ENCODE data around the gene PEAR1.

DNA sequence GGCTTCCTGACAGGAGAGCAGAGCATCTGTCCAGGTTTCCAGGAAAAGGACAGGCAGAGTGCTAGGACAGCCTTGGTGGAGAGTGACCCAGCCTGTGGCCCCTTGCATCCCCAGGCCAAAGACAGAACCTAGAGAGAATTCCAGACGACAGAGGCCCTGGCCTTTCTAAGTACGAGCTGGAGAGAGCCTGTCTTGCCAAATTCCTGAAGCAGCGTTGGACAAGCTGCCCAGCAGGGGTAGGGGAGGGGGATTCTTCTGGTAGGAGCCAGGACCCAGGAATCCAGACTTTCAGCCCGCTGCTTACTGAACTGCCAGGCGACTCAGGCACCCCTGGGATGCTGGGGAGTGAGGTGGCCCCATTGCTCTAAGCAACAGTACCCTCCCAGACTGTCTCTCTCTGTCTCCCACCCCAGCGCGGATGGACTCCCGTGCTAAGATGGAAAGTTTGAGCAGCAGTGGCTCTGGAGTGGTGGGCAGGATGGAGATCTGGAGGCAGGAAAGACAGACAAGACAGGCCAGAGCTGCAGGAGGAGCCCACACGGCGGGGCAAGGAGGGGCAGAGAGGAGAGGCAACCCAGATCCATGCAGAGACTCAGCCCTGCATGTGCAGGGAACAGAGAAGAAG, 8.8 kb upstream of the PEAR1 start:
- TF ChIP-seq, protein P1, sequence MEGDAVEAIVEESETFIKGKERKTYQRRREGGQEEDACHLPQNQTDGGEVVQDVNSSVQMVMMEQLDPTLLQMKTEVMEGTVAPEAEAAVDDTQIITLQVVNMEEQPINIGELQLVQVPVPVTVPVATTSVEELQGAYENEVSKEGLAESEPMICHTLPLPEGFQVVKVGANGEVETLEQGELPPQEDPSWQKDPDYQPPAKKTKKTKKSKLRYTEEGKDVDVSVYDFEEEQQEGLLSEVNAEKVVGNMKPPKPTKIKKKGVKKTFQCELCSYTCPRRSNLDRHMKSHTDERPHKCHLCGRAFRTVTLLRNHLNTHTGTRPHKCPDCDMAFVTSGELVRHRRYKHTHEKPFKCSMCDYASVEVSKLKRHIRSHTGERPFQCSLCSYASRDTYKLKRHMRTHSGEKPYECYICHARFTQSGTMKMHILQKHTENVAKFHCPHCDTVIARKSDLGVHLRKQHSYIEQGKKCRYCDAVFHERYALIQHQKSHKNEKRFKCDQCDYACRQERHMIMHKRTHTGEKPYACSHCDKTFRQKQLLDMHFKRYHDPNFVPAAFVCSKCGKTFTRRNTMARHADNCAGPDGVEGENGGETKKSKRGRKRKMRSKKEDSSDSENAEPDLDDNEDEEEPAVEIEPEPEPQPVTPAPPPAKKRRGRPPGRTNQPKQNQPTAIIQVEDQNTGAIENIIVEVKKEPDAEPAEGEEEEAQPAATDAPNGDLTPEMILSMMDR (IDR thresholded peaks at IDR 0.05): no peak
- TF ChIP-seq POLR2A (IDR thresholded peaks at IDR 0.05) (no peak), POLR2AphosphoS5 (IDR thresholded peaks at IDR 0.05) (no peak)
